ENCODE results near the gene AAK1. TPM values are rescaled to one million over a fixed set of nuclear protein-coding genes. Genes with fewer than 3 reads are reported as not detected.

Gene AAK1
- total RNA-seq, 3 donors from 2014 or later, result 62.4 to 68.4 (median 66.2) TPM

- intact Hi-C loops (cut with DNase I, micrococcal nuclease), result no loop called here
- no peak for ATAC-seq
- H3K4me3 ChIP-seq, result no peak overlapping the region
These were observed 153.7 kb downstream of the AAK1 start for GRCh38 chr2:69489793-69490192.

GRCh38 chr2:69483696-69484095 lies 159.8 kb downstream of the AAK1 start:
- H3K4me1 ChIP-seq (ENCODE audit: low read depth), result peaks cover 11% of the 10 kb centered on the region
- intact Hi-C loops (cut with DNase I, micrococcal nuclease), result no loop called here
- no peaks in the 10 kb centered on the region for H3K36me3 ChIP-seq (ENCODE audit: low read depth)
- no peak overlapping the region for H3K4me3 ChIP-seq
- no peaks in the 10 kb centered on the region for H3K9me3 ChIP-seq
- TF ChIP-seq CTCF (IDR thresholded peaks at IDR 0.05), result no peak
- ATAC-seq (peak; percentile 92), DNase-seq (peak in 1 of 3 donors; percentile 48)

More at GRCh38 chr2:69489793-69490192, 153.7 kb downstream of the AAK1 start:
- H3K4me1 ChIP-seq (ENCODE audit: low read depth), result peaks cover 26% of the 10 kb centered on the region
- no peaks in the 10 kb centered on the region for H3K9me3 ChIP-seq
- DNase-seq, result no peak
- TF ChIP-seq CTCF (IDR thresholded peaks at IDR 0.05), result no peak
- H3K36me3 ChIP-seq (ENCODE audit: low read depth), result no peaks in the 10 kb centered on the region

GRCh38 chr2:69483024-69483423 lies 160.5 kb downstream of the AAK1 start:
- ATAC-seq (peak; percentile 65), DNase-seq (no peak)
- no peak overlapping the region for H3K4me3 ChIP-seq
- no peaks in the 10 kb centered on the region for H3K9me3 ChIP-seq
- no peak for TF ChIP-seq CTCF (IDR thresholded peaks at IDR 0.05)
- intact Hi-C loops (cut with DNase I, micrococcal nuclease), result no loop called here
- H3K4me1 ChIP-seq (ENCODE audit: low read depth), result peaks cover 12% of the 10 kb centered on the region
- H3K36me3 ChIP-seq (ENCODE audit: low read depth), result no peaks in the 10 kb centered on the region

GRCh38 chr2:69482471-69482870 lies 161.1 kb downstream of the AAK1 start:
- no peak for TF ChIP-seq CTCF (IDR thresholded peaks at IDR 0.05)
- H3K4me3 ChIP-seq, result no peak overlapping the region
- intact Hi-C loops (cut with DNase I, micrococcal nuclease), result no loop called here
- H3K36me3 ChIP-seq (ENCODE audit: low read depth), result no peaks in the 10 kb centered on the region
- no peak for ATAC-seq
- H3K9me3 ChIP-seq, result no peaks in the 10 kb centered on the region
- no peak for DNase-seq
- H3K4me1 ChIP-seq (ENCODE audit: low read depth), result peaks cover 16% of the 10 kb centered on the region

- intact Hi-C loops (cut with DNase I, micrococcal nuclease), result no loop called here
- DNase-seq (no peak), ATAC-seq (no peak)
- no peak for TF ChIP-seq CTCF (IDR thresholded peaks at IDR 0.05)
- no peak overlapping the region for H3K4me3 ChIP-seq
- H3K9me3 ChIP-seq, result no peaks in the 10 kb centered on the region
- no peaks in the 10 kb centered on the region for H3K36me3 ChIP-seq (ENCODE audit: low read depth)
- H3K4me1 ChIP-seq (ENCODE audit: low read depth), result peaks cover 16% of the 10 kb centered on the region
These were observed 162.1 kb downstream of the AAK1 start for GRCh38 chr2:69481421-69481820.

GRCh38 chr2:69477627-69478026 lies 165.9 kb downstream of the AAK1 start:
- Histone ChIP-seq H3K36me3 (ENCODE audit: low read depth) (no peaks in the 10 kb centered on the region), H3K9me3 (no peaks in the 10 kb centered on the region), H3K4me3 (no peak overlapping the region), H3K4me1 (ENCODE audit: low read depth) (peaks cover 10% of the 10 kb centered on the region)
- no peak for TF ChIP-seq CTCF (IDR thresholded peaks at IDR 0.05)
- DNase-seq (no peak), ATAC-seq (no peak)
- intact Hi-C loops (cut with DNase I, micrococcal nuclease), result no loop called here
